ENCODE data around the gene MYO5C.

DNA sequence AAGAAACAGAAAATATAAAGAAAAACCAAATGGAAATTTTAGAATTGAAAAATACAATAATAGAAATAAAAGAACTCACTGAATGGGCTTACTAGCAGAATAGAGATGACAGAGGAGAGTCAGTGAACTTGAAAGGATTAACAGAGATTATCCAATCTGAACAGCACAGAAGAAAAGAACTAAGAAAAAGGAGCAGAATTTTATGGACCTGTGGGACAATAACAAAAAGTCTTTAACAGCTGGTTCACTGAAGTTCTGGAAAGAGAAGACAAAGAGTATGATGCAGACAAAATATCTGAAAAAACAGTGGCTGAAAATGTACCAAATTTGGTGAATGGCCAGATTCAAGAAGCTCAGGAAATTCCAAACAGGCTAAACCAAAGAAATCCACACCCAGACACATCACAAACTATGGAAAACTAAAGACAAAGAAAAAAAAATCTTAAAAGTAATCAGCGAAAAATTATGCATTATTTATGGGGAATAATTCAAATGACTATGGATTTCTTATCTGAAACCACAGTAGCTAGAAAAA, 94.7 kb downstream of the MYO5C start:
- TF ChIP-seq, protein P1, sequence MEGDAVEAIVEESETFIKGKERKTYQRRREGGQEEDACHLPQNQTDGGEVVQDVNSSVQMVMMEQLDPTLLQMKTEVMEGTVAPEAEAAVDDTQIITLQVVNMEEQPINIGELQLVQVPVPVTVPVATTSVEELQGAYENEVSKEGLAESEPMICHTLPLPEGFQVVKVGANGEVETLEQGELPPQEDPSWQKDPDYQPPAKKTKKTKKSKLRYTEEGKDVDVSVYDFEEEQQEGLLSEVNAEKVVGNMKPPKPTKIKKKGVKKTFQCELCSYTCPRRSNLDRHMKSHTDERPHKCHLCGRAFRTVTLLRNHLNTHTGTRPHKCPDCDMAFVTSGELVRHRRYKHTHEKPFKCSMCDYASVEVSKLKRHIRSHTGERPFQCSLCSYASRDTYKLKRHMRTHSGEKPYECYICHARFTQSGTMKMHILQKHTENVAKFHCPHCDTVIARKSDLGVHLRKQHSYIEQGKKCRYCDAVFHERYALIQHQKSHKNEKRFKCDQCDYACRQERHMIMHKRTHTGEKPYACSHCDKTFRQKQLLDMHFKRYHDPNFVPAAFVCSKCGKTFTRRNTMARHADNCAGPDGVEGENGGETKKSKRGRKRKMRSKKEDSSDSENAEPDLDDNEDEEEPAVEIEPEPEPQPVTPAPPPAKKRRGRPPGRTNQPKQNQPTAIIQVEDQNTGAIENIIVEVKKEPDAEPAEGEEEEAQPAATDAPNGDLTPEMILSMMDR (conservative IDR thresholded peaks at IDR 0.05 in 1 of 2, IDR thresholded peaks at IDR 0.05 in 1 of 2; ENCODE audit: low read depth in 1 of 2, low read length in 2 of 2): no peak
- no peak for TF ChIP-seq EZH2 (IDR thresholded peaks at IDR 0.05; ENCODE audit: low read length, missing control alignments)
